Activated T-cell treated with anti-CD3 and anti-CD28 coated beads, Interleukin-2, amount 50 U/mL, for 24 hours (primary cell): ENCODE results near the gene FIBCD1.

Experiments used
- DNase-seq: peaks from one replicate; pipeline ENCODE4 v3.0.0-alpha.2; 2020
- H3K27ac Mint-ChIP-seq: 2 replicates; pipeline ENCODE4 v1.8.0; 2020; ENCODE audit warnings: mild to moderate bottlenecking, mixed read lengths
- H3K27me3 Mint-ChIP-seq: 2 replicates; pipeline ENCODE4 v1.8.0; 2020; ENCODE audit warnings: mixed read lengths
- H3K36me3 Mint-ChIP-seq: 2 replicates; pipeline ENCODE4 v1.8.0; 2020; ENCODE audit warnings: low read depth, mixed read lengths
- H3K4me1 Mint-ChIP-seq: 2 replicates; pipeline ENCODE4 v1.8.0; 2020; ENCODE audit warnings: low read depth, mixed read lengths
- H3K4me3 Mint-ChIP-seq: 2 replicates; pipeline ENCODE4 v1.8.0; 2020; ENCODE audit warnings: mild to moderate bottlenecking, moderate library complexity, mixed read lengths
- H3K9me3 Mint-ChIP-seq: 2 replicates; pipeline ENCODE4 v1.8.0; 2020; ENCODE audit warnings: mixed read lengths

The FIBCD1 gene

GRCh38 chr9:130950039-130950311 is 10.9 kb upstream of the FIBCD1 start:
- no peak for DNase-seq
- Mint-ChIP-seq H3K4me1 (no peaks in the 10 kb centered on the region), H3K27ac (no peak overlapping the region), H3K4me3 (no peak overlapping the region), H3K9me3 (peaks cover 5% of the 10 kb centered on the region), H3K36me3 (no peaks in the 10 kb centered on the region), H3K27me3 (peaks cover 44% of the 10 kb centered on the region)

- H3K4me3 Mint-ChIP-seq: no peak overlapping the region
- H3K9me3 Mint-ChIP-seq: peaks cover 5% of the 10 kb centered on the region
- DNase-seq: no peak
- no peaks in the 10 kb centered on the region for H3K4me1 Mint-ChIP-seq
- H3K36me3 Mint-ChIP-seq: no peaks in the 10 kb centered on the region
- H3K27me3 Mint-ChIP-seq: peaks cover 47% of the 10 kb centered on the region
- no peak overlapping the region for H3K27ac Mint-ChIP-seq
Measured at GRCh38 chr9:130949188-130950038, 10.4 kb upstream of the FIBCD1 start.

GRCh38 chr9:130948266-130948665 is 9.2 kb upstream of the FIBCD1 start:
- H3K4me1 Mint-ChIP-seq: no peaks in the 10 kb centered on the region
- no peak for DNase-seq
- no peak overlapping the region for H3K27ac Mint-ChIP-seq
- H3K27me3 Mint-ChIP-seq: peaks cover 54% of the 10 kb centered on the region
- no peak overlapping the region for H3K4me3 Mint-ChIP-seq
- H3K36me3 Mint-ChIP-seq: no peaks in the 10 kb centered on the region
- H3K9me3 Mint-ChIP-seq: peaks cover 5% of the 10 kb centered on the region

DNA sequence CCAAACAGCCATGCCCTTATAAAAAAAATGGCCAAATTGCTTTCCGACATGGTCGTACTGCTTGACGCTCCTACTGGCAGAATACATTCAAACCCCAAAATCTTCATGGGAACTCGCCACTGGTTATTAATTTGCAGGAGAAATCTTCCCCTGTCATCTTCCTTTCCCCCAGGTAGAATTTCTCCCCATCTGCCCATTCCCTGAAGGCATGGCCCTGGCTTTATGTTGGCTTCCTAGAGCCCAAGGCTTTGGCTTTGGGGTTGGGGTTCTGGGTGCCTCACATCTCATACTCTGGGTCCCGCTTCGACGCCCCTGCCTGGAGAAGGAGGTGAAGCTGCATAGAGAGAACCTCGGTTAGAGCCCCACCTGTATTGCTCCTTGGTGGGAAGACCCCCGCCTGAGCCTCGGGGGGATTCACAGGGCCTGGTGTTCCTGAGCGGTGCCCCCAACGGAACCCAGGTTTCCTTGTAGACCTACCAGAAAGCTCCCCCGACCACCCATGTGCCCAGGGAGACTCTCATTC is 8.6 kb upstream of the FIBCD1 start:
- H3K9me3 Mint-ChIP-seq: peaks cover 5% of the 10 kb centered on the region
- no peak overlapping the region for H3K4me3 Mint-ChIP-seq
- no peak overlapping the region for H3K27ac Mint-ChIP-seq
- H3K27me3 Mint-ChIP-seq: peaks cover 58% of the 10 kb centered on the region
- no peak for DNase-seq
- no peaks in the 10 kb centered on the region for H3K4me1 Mint-ChIP-seq
- no peaks in the 10 kb centered on the region for H3K36me3 Mint-ChIP-seq

DNA sequence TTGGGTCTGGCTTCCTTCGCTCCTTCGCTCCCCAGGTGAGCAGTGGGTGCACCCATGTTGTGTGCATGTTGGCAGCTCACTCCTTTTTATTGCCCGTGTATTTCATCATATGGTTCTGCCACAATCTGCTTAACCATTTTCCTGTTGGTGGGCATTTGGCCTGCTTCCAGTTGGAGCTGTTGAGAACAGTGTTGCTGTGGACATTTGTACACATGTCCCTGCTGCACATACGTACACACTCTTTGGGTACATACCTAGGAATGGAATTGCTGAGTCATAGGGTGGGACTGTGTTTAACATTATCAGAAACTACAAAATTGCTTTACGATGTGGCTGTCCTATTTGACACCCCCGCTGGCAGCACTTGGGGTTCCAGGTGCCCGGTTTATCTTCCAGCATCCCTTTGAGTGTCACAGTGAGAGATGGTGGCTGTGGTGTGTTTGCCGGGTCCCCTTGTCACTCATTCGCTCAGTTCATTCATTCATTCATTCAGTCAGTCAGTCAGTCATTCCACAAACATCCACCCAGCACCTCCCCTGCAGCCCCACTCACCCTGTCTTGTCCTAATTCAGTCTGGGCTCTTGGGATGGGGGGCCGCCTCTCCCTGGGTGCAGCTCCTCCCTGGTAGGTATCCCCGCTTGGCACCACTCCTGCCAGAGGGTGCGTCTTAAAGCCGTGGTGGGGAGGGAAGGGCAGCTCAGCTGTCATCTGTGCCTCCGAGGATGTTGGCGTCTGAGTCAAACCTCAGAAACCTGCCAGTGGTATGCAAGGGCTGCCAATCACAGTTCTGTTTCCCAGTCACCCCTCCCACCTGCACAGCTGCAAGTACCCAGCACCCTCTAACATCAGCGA is 7.9 kb upstream of the FIBCD1 start:
- no peak for DNase-seq
- H3K27me3 Mint-ChIP-seq: peaks cover 58% of the 10 kb centered on the region
- no peaks in the 10 kb centered on the region for H3K36me3 Mint-ChIP-seq
- peaks cover 5% of the 10 kb centered on the region for H3K9me3 Mint-ChIP-seq
- H3K4me3 Mint-ChIP-seq: no peak overlapping the region
- H3K27ac Mint-ChIP-seq: no peak overlapping the region
- H3K4me1 Mint-ChIP-seq: no peaks in the 10 kb centered on the region

- H3K27ac Mint-ChIP-seq: no peak overlapping the region
- peaks cover 72% of the 10 kb centered on the region for H3K27me3 Mint-ChIP-seq
- DNase-seq: no peak
- peaks cover 6% of the 10 kb centered on the region for H3K4me1 Mint-ChIP-seq
- no peak overlapping the region for H3K4me3 Mint-ChIP-seq
- H3K36me3 Mint-ChIP-seq: no peaks in the 10 kb centered on the region
- H3K9me3 Mint-ChIP-seq: peaks cover 5% of the 10 kb centered on the region
Measured at GRCh38 chr9:130945173-130945572, 6.1 kb upstream of the FIBCD1 start.

- DNase-seq: no peak
- no peak overlapping the region for H3K27ac Mint-ChIP-seq
- no peak overlapping the region for H3K4me3 Mint-ChIP-seq
- H3K9me3 Mint-ChIP-seq: peaks cover under 1% of the 10 kb centered on the region
- H3K4me1 Mint-ChIP-seq: peaks cover 6% of the 10 kb centered on the region
- H3K36me3 Mint-ChIP-seq: no peaks in the 10 kb centered on the region
- H3K27me3 Mint-ChIP-seq: peaks cover 72% of the 10 kb centered on the region
Measured at GRCh38 chr9:130944510-130945058, 5.5 kb upstream of the FIBCD1 start.

- no peak for DNase-seq
- H3K27me3 Mint-ChIP-seq: peaks cover 65% of the 10 kb centered on the region
- H3K4me1 Mint-ChIP-seq: peaks cover 7% of the 10 kb centered on the region
Measured at GRCh38 chr9:130943777-130944176, 4.7 kb upstream of the FIBCD1 start.

GRCh38 chr9:130943221-130943620 is 4.2 kb upstream of the FIBCD1 start:
- Mint-ChIP-seq H3K27ac (no peak overlapping the region), H3K9me3 (no peaks in the 10 kb centered on the region), H3K27me3 (peaks cover 64% of the 10 kb centered on the region), H3K4me1 (peaks cover 7% of the 10 kb centered on the region), H3K36me3 (no peaks in the 10 kb centered on the region), H3K4me3 (no peak overlapping the region)
- DNase-seq: no peak

More at GRCh38 chr9:130943777-130944176, 4.7 kb upstream of the FIBCD1 start:
- Mint-ChIP-seq H3K9me3 (no peaks in the 10 kb centered on the region), H3K27ac (no peak overlapping the region), H3K36me3 (no peaks in the 10 kb centered on the region), H3K4me3 (no peak overlapping the region)

DNA sequence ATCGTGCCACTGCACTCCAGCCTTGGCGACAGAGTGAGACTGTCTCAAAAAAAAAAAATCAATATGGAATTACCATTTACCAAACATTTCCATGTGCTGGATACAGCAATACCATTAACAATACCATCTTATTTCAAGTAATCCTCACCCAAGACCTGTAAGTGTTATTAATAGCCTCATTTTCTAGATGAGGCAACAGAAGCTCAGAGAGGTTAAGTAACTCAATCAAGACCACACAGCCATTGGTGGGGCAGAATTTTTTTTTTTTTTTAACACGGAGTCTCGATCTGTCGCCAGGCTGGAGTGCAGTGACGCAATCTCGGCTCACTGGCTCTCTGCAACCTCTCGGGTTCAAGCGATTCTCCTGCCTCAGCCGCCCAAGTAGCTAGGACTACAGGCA is 3.6 kb upstream of the FIBCD1 start:
- Mint-ChIP-seq H3K27ac (no peak overlapping the region), H3K4me1 (peaks cover 9% of the 10 kb centered on the region), H3K4me3 (no peak overlapping the region), H3K36me3 (no peaks in the 10 kb centered on the region), H3K9me3 (no peaks in the 10 kb centered on the region), H3K27me3 (peaks cover 64% of the 10 kb centered on the region)
- DNase-seq: no peak

GRCh38 chr9:130942084-130942483 is 3.0 kb upstream of the FIBCD1 start:
- Mint-ChIP-seq H3K36me3 (no peaks in the 10 kb centered on the region), H3K27ac (no peak overlapping the region), H3K27me3 (peaks cover 64% of the 10 kb centered on the region), H3K4me1 (peaks cover 9% of the 10 kb centered on the region), H3K9me3 (no peaks in the 10 kb centered on the region), H3K4me3 (no peak overlapping the region)
- DNase-seq: no peak

- Mint-ChIP-seq H3K4me3 (no peak overlapping the region), H3K36me3 (no peaks in the 10 kb centered on the region), H3K4me1 (peaks cover 9% of the 10 kb centered on the region), H3K27ac (no peak overlapping the region), H3K9me3 (no peaks in the 10 kb centered on the region), H3K27me3 (peaks cover 70% of the 10 kb centered on the region)
- peak; percentile 85 for DNase-seq
Measured at GRCh38 chr9:130940693-130941576, 1.9 kb upstream of the FIBCD1 start.

DNA sequence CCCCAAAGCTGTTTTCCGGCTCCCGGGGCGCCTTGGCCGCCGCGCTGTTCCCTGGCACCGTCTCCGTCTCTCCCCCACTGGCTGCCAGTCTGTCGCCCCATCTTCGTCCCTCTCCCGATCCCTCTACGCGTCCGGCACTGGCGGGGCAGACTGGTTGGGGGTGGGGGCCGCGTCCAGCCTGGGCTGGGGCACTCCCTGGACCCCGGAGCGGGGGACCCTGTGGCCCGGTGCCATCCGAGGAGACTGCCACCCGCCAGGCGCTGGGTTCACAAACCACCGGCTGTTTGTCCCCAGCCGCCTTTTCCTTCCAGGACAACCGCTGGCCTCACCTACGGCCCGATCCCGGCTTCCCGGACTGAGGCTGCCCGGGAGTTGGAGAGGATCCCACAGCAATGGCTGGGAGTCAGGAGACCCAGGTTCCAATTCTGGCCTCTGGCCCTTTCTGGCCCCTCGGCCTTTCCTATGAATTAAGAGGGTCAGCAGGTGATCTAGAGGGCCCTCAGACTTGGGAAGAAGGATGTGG is 1.0 kb upstream of the FIBCD1 start:
- Mint-ChIP-seq H3K4me1 (peaks cover 9% of the 10 kb centered on the region), H3K9me3 (no peaks in the 10 kb centered on the region), H3K36me3 (no peaks in the 10 kb centered on the region), H3K27ac (no peak overlapping the region), H3K4me3 (no peak overlapping the region), H3K27me3 (peaks cover 77% of the 10 kb centered on the region)
- peak; percentile 42 for DNase-seq
